ENCODE measurements around the gene LSM7. TPM values are rescaled to one million over a fixed set of nuclear protein-coding genes. Genes with fewer than 3 reads are reported as not detected.

The LSM7 gene
- polyA plus RNA-seq, 2 donors, result 223 to 245 TPM

- WGBS, 2 donors, result 62% methylated on average over 17 of the region's 17 CpGs
- Histone ChIP-seq H3K27me3 (ENCODE audit: control insufficient read depth in 1 of 2, insufficient read depth in 2 of 2, low read length in 2 of 2) (peaks cover 0 to 20% of the 10 kb centered on the region in 2 donors), H3K9me3 (ENCODE audit: control insufficient read depth in 2 of 2, insufficient read depth in 1 of 2, low read depth in 1 of 2, low read length in 1 of 2) (no peaks in the 10 kb centered on the region), H3K4me3 (ENCODE audit: low read depth in 1 of 2, low read length in 2 of 2) (no peak overlapping the region), H3K36me3 (ENCODE audit: control insufficient read depth in 2 of 2, insufficient read depth in 2 of 2, low read length in 1 of 2) (no peaks in the 10 kb centered on the region), H3K4me1 (ENCODE audit: control insufficient read depth in 2 of 2, insufficient read depth in 2 of 2, low read length in 1 of 2) (peaks cover 0 to 7% of the 10 kb centered on the region in 2 donors), H3K27ac (ENCODE audit: low read depth in 2 of 2, low read length in 1 of 2) (no peak overlapping the region)
Observed at GRCh38 chr19:2306971-2307370, 21.4 kb downstream of the LSM7 start.

DNA sequence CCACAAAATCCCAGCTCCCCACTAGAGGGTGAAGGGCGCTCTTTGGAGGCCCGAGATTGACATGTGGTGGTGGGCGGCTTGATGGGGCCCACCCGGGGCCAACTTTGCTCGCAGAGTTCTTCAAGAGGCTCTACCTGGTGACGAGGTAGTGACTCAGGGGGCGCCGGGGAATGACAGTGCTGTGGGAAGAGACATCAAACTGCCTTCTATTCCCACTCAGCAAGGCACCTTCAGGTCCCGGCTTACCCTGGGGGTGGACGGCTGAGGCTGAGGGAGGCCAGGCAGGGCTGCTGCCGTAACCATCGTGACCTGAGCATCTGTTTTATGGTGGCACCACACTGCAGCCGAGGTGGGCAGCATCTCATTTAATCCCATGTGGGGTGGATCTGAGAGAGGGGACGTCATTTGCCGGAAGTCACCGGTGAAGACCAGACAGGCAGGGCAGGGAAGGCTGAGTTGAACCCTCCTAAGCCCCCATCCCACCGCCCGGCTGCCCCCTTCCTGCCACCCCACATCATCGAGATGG is 22.0 kb downstream of the LSM7 start:
- H3K9me3 ChIP-seq (ENCODE audit: control insufficient read depth in 2 of 2, insufficient read depth in 1 of 2, low read depth in 1 of 2, low read length in 1 of 2), result no peaks in the 10 kb centered on the region
- H3K4me3 ChIP-seq (ENCODE audit: low read depth in 1 of 2, low read length in 2 of 2), result no peak overlapping the region
- H3K27me3 ChIP-seq (ENCODE audit: control insufficient read depth in 1 of 2, insufficient read depth in 2 of 2, low read length in 2 of 2), result peaks cover 0 to 20% of the 10 kb centered on the region in 2 donors
- WGBS, 2 donors, result 75% methylated on average over 19 of the region's 19 CpGs
- peaks cover 0 to 7% of the 10 kb centered on the region in 2 donors for H3K4me1 ChIP-seq (ENCODE audit: control insufficient read depth in 2 of 2, insufficient read depth in 2 of 2, low read length in 1 of 2)
- no peaks in the 10 kb centered on the region for H3K36me3 ChIP-seq (ENCODE audit: control insufficient read depth in 2 of 2, insufficient read depth in 2 of 2, low read length in 1 of 2)
- H3K27ac ChIP-seq (ENCODE audit: low read depth in 2 of 2, low read length in 1 of 2), result no peak overlapping the region

GRCh38 chr19:2305452-2306280 is 22.7 kb downstream of the LSM7 start:
- no peaks in the 10 kb centered on the region for H3K9me3 ChIP-seq (ENCODE audit: control insufficient read depth in 2 of 2, insufficient read depth in 1 of 2, low read depth in 1 of 2, low read length in 1 of 2)
- H3K4me3 ChIP-seq (ENCODE audit: low read depth in 1 of 2, low read length in 2 of 2), result no peak overlapping the region
- 73 to 76% methylated on average over 17 to 19 of the region's 19 CpGs for WGBS, 2 donors
- peaks cover 0 to 7% of the 10 kb centered on the region in 2 donors for H3K4me1 ChIP-seq (ENCODE audit: control insufficient read depth in 2 of 2, insufficient read depth in 2 of 2, low read length in 1 of 2)
- H3K27ac ChIP-seq (ENCODE audit: low read depth in 2 of 2, low read length in 1 of 2), result no peak overlapping the region
- H3K36me3 ChIP-seq (ENCODE audit: control insufficient read depth in 2 of 2, insufficient read depth in 2 of 2, low read length in 1 of 2), result no peaks in the 10 kb centered on the region
- H3K27me3 ChIP-seq (ENCODE audit: control insufficient read depth in 1 of 2, insufficient read depth in 2 of 2, low read length in 2 of 2), result peaks cover 0 to 20% of the 10 kb centered on the region in 2 donors

- H3K4me1 ChIP-seq (ENCODE audit: control insufficient read depth in 2 of 2, insufficient read depth in 2 of 2, low read length in 1 of 2), result peaks cover 0 to 7% of the 10 kb centered on the region in 2 donors
- 65 to 69% methylated on average over 26 of the region's 26 CpGs for WGBS, 2 donors
- H3K27ac ChIP-seq (ENCODE audit: low read depth in 2 of 2, low read length in 1 of 2), result no peak overlapping the region
- H3K36me3 ChIP-seq (ENCODE audit: control insufficient read depth in 2 of 2, insufficient read depth in 2 of 2, low read length in 1 of 2), result no peaks in the 10 kb centered on the region
- H3K4me3 ChIP-seq (ENCODE audit: low read depth in 1 of 2, low read length in 2 of 2), result no peak overlapping the region
- H3K9me3 ChIP-seq (ENCODE audit: control insufficient read depth in 2 of 2, insufficient read depth in 1 of 2, low read depth in 1 of 2, low read length in 1 of 2), result no peaks in the 10 kb centered on the region
- peaks cover 0 to 17% of the 10 kb centered on the region in 2 donors for H3K27me3 ChIP-seq (ENCODE audit: control insufficient read depth in 1 of 2, insufficient read depth in 2 of 2, low read length in 2 of 2)
Observed at GRCh38 chr19:2303211-2303798, 25.1 kb downstream of the LSM7 start.

DNA sequence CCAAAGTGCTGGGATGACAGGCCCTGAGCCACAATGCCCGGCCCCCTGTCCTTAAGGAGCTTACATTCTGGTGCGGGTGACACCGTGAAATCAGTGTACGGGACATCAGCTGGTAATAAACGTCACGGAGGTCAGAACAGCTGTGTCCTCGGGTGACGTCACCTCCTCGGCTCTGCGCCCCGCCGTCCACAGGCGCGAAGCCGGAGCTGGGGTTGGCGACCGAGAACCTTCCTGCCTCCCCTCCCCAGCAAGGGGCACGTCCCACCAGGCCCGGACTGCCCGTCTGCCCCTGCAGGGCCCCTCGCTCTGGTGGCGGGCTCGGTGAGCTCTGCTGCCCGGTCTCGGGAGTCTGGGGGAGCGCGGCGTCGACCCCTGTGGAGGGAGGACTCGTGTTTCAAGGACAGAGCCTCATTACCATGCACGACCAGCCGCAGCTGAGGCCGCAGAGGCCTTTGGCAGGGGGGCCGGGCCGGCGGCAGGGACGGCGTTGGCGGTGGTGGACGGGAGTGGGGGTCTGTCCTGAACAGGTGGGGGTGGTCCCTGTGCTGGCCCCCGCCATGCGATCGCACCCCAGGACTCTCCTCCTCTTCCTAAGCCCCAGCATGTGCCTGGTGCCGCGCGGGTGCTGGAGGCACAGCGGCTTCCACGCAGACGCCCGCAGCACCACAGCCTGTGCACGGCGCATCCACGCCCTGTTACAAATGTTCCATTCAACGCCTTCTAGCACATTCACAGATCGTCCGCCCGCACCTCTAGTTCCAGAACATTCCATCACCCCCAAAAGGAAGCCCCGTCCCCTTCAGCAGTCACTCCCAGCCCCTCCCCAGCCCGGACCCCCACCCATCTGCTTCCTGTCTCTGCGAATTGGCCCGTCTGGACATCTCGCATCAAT is 25.8 kb downstream of the LSM7 start:
- no peak overlapping the region for H3K4me3 ChIP-seq (ENCODE audit: low read depth in 1 of 2, low read length in 2 of 2)

GRCh38 chr19:2300533-2300932 is 27.9 kb downstream of the LSM7 start:
- Histone ChIP-seq H3K4me1 (ENCODE audit: control insufficient read depth in 2 of 2, insufficient read depth in 2 of 2, low read length in 1 of 2) (peaks cover 0 to 7% of the 10 kb centered on the region in 2 donors), H3K27me3 (ENCODE audit: control insufficient read depth in 1 of 2, insufficient read depth in 2 of 2, low read length in 2 of 2) (peaks cover 0 to 11% of the 10 kb centered on the region in 2 donors), H3K27ac (ENCODE audit: low read depth in 2 of 2, low read length in 1 of 2) (no peak overlapping the region), H3K4me3 (ENCODE audit: low read depth in 1 of 2, low read length in 2 of 2) (no peak overlapping the region), H3K9me3 (ENCODE audit: control insufficient read depth in 2 of 2, insufficient read depth in 1 of 2, low read depth in 1 of 2, low read length in 1 of 2) (no peaks in the 10 kb centered on the region), H3K36me3 (ENCODE audit: control insufficient read depth in 2 of 2, insufficient read depth in 2 of 2, low read length in 1 of 2) (no peaks in the 10 kb centered on the region)
- WGBS, 2 donors, result 75 to 80% methylated on average over 17 of the region's 17 CpGs

More for the DNA sequence above, 25.8 kb downstream of the LSM7 start:
- Histone ChIP-seq H3K4me1 (ENCODE audit: control insufficient read depth in 2 of 2, insufficient read depth in 2 of 2, low read length in 1 of 2) (peaks cover 0 to 7% of the 10 kb centered on the region in 2 donors), H3K36me3 (ENCODE audit: control insufficient read depth in 2 of 2, insufficient read depth in 2 of 2, low read length in 1 of 2) (no peaks in the 10 kb centered on the region), H3K9me3 (ENCODE audit: control insufficient read depth in 2 of 2, insufficient read depth in 1 of 2, low read depth in 1 of 2, low read length in 1 of 2) (no peaks in the 10 kb centered on the region), H3K27ac (ENCODE audit: low read depth in 2 of 2, low read length in 1 of 2) (no peak overlapping the region), H3K27me3 (ENCODE audit: control insufficient read depth in 1 of 2, insufficient read depth in 2 of 2, low read length in 2 of 2) (peaks cover 0 to 15% of the 10 kb centered on the region in 2 donors)
- WGBS, 2 donors, result 16 to 19% methylated on average over 61 to 62 of the region's 62 CpGs

DNA sequence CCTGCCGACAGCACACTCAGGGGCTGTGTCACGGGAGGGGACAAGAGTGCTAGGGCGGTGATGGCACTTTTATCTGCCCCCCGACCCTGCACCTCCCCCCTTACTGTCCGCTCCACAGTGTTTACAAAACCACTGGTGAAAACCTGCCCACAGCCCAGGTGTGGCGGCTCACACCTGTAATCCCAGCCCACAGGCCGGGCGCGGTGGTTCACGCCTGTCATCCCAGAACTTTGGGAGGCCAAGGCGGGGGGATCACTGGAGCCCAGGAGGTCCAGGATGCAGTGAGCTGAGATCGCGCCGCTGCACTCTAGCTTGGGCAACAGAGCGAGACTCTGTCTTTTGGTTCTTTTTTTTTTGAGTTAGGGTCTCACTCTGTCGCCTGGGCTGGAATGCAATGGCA is 32.2 kb downstream of the LSM7 start:
- Histone ChIP-seq H3K36me3 (ENCODE audit: control insufficient read depth in 2 of 2, insufficient read depth in 2 of 2, low read length in 1 of 2) (no peaks in the 10 kb centered on the region), H3K27ac (ENCODE audit: low read depth in 2 of 2, low read length in 1 of 2) (no peak overlapping the region), H3K4me1 (ENCODE audit: control insufficient read depth in 2 of 2, insufficient read depth in 2 of 2, low read length in 1 of 2) (peaks cover 4 to 5% of the 10 kb centered on the region in 2 donors), H3K27me3 (ENCODE audit: control insufficient read depth in 1 of 2, insufficient read depth in 2 of 2, low read length in 2 of 2) (peaks cover 0 to 4% of the 10 kb centered on the region in 2 donors), H3K9me3 (ENCODE audit: control insufficient read depth in 2 of 2, insufficient read depth in 1 of 2, low read depth in 1 of 2, low read length in 1 of 2) (no peaks in the 10 kb centered on the region), H3K4me3 (ENCODE audit: low read depth in 1 of 2, low read length in 2 of 2) (no peak overlapping the region)
- 79 to 80% methylated on average over 16 of the region's 16 CpGs for WGBS, 2 donors

GRCh38 chr19:2294687-2295335 is 33.6 kb downstream of the LSM7 start:
- Histone ChIP-seq H3K9me3 (ENCODE audit: control insufficient read depth in 2 of 2, insufficient read depth in 1 of 2, low read depth in 1 of 2, low read length in 1 of 2) (no peaks in the 10 kb centered on the region), H3K36me3 (ENCODE audit: control insufficient read depth in 2 of 2, insufficient read depth in 2 of 2, low read length in 1 of 2) (no peaks in the 10 kb centered on the region), H3K27me3 (ENCODE audit: control insufficient read depth in 1 of 2, insufficient read depth in 2 of 2, low read length in 2 of 2) (peaks cover 0 to 4% of the 10 kb centered on the region in 2 donors), H3K4me1 (ENCODE audit: control insufficient read depth in 2 of 2, insufficient read depth in 2 of 2, low read length in 1 of 2) (peaks cover 5 to 15% of the 10 kb centered on the region in 2 donors), H3K4me3 (ENCODE audit: low read depth in 1 of 2, low read length in 2 of 2) (no peak overlapping the region), H3K27ac (ENCODE audit: low read depth in 2 of 2, low read length in 1 of 2) (peak overlapping the region in 1 of 2 donors; percentile 2)
- WGBS, 2 donors, result 21 to 32% methylated on average over 26 of the region's 26 CpGs
